Measurements from ENCODE around the gene FKBP15. TPM values are rescaled to one million over a fixed set of nuclear protein-coding genes. Genes with fewer than 3 reads are reported as not detected.
"Not testable (repeated sequence)": the region's sequence is repeated elsewhere in the genome, so short reads cannot be mapped to it uniquely, and the experiment has no call there.

Gene FKBP15, protein sequence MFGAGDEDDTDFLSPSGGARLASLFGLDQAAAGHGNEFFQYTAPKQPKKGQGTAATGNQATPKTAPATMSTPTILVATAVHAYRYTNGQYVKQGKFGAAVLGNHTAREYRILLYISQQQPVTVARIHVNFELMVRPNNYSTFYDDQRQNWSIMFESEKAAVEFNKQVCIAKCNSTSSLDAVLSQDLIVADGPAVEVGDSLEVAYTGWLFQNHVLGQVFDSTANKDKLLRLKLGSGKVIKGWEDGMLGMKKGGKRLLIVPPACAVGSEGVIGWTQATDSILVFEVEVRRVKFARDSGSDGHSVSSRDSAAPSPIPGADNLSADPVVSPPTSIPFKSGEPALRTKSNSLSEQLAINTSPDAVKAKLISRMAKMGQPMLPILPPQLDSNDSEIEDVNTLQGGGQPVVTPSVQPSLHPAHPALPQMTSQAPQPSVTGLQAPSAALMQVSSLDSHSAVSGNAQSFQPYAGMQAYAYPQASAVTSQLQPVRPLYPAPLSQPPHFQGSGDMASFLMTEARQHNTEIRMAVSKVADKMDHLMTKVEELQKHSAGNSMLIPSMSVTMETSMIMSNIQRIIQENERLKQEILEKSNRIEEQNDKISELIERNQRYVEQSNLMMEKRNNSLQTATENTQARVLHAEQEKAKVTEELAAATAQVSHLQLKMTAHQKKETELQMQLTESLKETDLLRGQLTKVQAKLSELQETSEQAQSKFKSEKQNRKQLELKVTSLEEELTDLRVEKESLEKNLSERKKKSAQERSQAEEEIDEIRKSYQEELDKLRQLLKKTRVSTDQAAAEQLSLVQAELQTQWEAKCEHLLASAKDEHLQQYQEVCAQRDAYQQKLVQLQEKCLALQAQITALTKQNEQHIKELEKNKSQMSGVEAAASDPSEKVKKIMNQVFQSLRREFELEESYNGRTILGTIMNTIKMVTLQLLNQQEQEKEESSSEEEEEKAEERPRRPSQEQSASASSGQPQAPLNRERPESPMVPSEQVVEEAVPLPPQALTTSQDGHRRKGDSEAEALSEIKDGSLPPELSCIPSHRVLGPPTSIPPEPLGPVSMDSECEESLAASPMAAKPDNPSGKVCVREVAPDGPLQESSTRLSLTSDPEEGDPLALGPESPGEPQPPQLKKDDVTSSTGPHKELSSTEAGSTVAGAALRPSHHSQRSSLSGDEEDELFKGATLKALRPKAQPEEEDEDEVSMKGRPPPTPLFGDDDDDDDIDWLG
- 23.7 and 24.3 TPM in 2 replicates for total RNA-seq (2014; rRNA removed; shearing (Covaris generic))

DNA sequence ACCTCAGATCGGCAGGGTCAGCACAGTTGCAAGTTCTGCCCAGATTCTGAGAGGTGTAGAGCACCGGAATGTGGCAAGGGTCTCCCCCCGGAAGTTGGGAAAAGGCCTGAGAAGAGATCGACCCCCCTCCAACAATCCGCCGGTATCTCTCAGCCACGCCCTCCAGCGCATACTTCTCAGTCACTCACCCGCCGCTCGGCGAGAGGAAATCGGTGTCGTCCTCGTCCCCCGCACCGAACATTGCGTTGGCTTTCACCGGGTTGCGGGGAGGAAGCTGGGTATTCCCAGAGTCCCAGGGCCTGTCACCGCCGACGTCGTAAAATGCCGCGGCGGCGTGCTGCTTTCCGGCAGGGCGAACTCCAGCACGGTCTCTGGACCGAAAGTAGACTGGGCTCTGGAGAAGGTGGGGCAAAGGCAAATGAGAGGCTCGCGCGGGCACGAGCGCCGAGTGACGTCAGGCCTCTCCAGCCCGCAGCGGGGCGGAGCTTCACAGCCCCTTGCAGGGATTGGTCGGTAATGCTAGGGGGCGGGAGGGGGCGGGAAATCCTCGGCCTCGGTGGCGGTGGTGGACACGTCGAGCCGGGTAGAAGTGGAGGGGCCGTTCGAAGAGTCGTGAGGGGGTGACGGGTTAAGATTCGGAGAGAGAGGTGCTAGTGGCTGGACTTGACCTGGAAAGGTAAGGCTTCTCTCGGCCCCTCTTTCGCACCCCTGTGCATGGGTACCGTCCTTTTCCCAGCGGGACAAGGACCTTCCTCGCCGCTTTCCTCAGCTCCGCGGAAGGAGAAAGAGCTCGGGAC lies at the start of gene FKBP15, which contains the start of gene SLC31A1:
Gene FKBP15, minus strand, starts transcription at position 275 of the 797 bp plus-strand sequence. Its CDS starts 34 bp downstream, at position 241.
Gene SLC31A1, plus strand, starts transcription at position 542 of the 797 bp plus-strand sequence. CDS start 34,605 bp downstream, outside the sequence.
- peak; percentile 95 for DNase-seq (ENCODE audit: low spot score)

DNA sequence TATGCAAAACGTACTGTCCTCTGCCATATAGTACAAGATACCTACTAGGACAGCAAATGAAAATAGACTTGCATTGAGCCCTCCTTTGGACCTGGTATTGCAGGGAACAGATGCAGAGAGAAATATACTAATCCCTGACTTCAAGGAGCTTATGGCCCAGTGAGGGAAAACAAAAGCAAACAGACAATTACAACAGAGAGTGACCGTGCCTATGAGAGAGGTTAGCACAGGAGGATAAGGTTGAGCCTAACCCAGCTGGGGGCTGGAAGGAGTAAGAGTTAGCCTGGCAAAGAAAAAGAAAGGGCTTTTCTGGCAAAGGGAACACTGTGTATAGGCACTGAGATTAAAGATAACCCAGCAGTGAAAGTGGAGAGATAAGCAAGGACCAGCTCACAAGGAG lies 48.8 kb upstream of the FKBP15 start:
- DNase-seq (ENCODE audit: low spot score), result no peak

DNA sequence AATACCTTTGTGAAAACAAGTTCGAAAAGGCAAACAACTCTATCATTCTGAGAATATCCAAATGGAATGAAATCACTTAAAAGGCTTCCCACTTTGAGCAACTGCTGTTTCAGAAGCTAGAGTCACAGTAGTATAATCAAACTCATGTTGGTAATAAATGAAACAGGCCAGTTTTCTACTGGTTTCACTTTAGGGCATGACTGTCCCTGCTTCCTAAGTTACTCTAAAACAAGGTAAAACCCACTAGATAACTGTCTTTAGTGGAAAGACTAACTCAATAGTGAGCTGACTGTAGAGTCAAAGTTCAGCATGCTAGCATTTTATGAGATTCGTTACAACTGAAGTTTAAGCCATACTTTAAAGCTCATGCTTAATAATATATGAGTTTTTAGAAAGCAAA lies 48.3 kb upstream of the FKBP15 start:
- DNase-seq (ENCODE audit: low spot score), result no peak

DNA sequence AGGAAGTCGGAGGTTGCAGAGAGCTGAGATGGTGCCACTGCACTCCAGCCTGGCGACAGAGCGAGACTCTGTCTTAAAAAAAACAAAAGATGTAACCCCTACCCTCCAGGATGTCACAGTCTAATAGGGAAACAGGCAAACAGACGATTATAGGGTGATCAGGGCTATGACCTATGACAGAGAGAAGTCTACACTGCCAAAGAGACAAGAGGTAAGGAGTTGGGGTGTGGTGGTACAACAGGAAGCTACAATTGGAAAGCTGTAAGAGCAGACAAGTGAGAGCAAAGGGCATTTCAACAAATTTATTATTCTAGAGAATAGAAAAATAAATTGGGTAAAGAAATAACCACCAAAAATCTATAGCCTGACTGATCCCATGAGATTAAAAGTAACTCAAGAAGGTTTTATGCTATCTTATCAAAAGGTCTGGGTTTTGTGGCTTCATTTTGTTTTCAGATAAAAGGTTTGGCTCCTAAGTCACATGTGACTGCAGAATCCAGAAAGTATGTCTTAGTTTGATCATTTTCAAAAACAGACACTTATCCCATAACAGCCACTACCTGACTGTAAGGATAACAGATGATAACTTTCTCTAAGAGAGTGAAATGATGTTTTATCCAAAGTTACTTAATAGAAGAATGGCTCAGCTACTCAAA lies 47.0 kb upstream of the FKBP15 start:
- no peak for DNase-seq (ENCODE audit: low spot score)

DNA sequence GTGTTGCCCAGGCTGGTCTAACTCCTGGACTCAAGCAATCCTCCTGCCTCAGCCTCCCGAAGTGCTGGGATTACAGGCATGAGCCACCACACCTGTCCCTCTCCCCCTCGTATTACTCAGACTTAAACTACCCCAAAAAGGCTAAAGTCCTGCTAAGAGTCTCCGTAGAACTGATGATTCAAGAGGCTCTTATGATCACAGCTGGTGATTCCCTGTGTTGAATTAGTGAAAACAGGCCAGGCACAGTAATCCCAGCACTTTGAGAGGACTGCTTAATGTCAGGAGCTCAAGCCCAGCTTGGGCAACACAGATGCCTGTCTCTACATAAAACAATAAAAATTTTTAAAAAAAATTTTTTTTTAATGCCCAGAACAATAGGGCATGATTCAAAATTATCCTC lies 45.1 kb upstream of the FKBP15 start:
- DNase-seq (ENCODE audit: low spot score), result no peak

DNA sequence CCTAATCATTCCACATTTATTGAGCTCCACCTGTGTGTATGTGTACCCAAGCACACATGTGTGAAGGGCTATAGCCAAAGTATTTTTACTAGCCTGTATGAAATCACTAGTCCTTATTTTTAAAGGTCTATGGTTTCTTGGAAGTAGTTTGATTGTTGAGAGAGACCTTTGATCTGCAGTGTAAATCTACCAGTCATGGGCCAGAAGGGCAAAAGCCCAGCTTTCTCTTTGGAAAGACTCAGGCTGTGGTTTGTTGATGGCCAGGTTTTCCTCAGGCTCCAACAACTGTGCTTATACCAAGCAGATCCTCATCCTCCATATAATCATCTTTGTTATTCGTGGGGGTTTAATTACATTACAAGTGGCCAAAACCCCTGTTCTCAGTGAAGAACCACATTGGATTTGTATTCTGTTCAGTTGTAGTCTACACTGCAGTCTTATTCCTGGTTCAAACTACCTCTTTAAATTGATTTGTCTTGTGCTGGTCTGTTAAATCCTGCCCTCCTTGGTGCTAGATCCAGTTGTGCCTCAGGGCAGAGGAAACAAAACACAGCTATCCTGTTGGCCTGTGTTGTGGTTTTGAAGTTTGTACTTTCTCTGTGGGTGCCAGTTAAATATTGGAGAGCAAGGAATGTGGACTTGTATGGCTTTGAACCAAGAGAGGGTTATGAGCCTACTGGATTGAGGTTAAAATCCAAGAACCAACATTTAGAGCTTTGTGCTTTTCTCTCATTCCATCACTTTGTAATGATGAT lies 41.0 kb upstream of the FKBP15 start:
- DNase-seq (ENCODE audit: low spot score), result no peak

DNA sequence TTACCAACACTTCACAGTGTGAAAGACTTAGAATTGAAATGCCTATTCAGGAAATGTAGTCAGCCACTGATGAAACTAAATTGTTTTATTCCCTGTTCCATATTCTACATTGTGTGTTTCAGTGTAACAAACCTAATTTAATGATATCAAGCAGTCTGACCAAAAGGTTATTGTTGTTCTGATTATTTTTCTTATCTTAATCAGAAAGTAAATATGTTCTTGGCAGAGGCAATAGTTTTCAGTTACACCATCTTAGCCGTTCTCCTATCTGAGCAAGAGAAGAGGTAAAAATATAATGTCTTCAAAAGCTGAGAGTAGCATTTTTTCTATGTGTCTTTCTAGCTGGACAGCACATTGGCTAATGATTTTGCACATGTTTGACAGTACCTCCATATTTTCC lies 37.2 kb upstream of the FKBP15 start:
- no peak for DNase-seq (ENCODE audit: low spot score)

DNA sequence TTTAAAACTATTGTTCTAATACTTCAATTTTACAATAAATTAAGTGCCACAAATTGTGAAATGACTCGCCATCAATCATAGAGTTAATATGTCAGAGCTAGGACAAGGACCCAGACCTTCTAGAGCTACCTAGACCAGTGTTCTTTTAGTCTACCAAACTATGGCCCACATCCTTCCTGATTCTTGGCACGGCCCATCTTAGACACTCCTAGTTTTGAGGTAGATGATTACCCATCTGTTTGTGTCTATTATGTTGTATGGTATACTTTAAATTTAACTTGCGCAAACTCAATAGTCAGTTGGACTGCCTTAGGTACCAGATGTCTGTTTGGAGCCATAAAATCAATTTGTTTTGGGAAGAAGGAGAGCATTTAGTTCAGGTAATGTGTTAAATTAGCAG lies 36.8 kb upstream of the FKBP15 start:
- no peak for DNase-seq (ENCODE audit: low spot score)

DNA sequence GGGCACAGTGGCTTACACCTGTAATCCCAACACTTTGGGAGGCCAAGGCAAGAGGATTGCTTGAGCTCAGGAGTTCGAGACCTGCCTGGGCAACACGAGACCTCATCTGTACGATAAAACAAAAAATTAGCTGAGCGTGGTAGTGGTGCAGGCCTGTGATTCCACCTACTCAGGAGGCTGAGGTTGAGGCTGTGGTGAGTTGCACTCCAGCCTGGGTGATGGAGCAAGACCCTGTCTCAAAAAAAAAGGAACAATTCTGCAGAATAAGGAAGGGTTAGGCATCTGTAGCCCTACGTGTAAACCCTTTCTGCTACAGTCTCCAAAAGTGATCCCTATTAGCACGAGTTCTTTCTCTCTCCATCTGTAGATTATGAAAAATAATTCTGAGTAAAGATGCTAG lies 34.4 kb upstream of the FKBP15 start:
- DNase-seq (ENCODE audit: low spot score), result no peak

DNA sequence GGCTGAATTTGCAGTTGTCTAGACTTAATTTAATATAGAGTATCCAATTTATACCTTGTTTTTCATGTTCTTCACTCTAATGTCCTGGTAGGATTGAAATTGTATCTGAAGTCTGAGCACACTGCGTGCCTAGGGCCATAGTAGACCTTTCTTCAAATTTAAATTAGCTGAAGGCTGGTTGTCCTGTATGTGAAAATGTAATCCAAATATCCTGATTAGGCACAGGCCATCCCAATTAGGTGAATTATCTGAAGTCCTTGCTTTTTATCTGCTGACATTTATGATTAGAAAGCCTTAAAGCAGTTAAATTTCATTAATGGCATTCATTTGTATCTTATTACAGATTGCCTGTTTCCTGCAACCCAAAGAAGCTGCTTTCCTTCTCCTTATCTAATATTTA lies 33.9 kb upstream of the FKBP15 start:
- DNase-seq (ENCODE audit: low spot score), result no peak

DNA sequence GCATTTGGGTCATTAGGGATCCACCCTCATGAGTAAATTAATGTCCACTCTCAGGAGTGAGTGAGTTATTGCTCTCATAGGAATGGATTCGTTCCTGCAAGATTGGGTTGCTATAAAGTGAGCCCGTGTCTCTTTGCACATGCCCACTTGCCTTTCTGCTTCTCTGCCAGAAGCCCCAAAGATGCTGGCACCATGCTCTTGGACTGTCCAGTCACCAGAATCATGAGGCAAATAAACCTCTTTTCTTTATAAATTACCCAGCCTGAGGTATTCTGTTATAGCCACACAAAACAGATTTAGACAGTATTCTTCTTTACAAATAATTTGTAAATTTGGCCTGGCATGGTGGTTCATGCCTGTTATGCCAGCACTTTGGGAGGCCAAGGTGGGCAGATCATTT lies 29.7 kb upstream of the FKBP15 start:
- no peak for DNase-seq (ENCODE audit: low spot score)

DNA sequence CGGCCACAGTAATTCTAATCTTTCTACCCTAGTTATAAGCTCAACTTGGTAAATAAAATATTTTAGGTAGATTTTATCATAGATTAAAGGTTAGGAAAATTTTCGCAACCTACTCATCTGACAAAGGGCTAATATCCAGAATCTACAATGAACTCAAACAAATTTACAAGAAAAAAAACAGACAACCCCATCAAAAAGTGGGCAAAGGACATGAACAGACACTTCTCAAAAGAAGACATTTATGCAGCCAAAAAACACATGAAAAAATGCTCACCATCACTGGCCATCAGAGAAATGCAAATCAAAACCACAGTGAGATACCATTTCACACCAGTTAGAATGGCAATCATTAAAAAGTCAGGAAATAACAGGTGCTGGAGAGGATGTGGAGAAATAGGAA lies 28.6 kb upstream of the FKBP15 start:
- not testable (repeated sequence) for DNase-seq (ENCODE audit: low spot score)

DNA sequence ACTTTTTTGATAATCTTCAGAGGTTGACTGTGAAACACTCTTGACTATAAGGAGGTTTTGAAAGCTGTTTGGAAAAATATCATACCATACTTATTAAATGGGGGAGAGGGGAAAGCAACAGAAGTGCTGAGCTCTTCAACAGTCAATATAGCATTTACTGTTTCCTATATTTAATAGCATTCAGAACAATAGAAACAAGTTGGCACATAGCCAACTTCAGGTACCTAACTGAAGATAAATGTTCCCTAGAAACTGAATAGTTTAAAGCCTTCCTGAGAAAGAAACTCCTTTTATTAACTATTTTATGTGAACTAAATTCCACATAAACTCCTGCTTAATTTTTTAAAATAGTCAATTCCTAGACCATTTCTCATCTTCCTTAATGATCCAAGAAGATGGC lies 26.6 kb upstream of the FKBP15 start:
- no peak for DNase-seq (ENCODE audit: low spot score)

DNA sequence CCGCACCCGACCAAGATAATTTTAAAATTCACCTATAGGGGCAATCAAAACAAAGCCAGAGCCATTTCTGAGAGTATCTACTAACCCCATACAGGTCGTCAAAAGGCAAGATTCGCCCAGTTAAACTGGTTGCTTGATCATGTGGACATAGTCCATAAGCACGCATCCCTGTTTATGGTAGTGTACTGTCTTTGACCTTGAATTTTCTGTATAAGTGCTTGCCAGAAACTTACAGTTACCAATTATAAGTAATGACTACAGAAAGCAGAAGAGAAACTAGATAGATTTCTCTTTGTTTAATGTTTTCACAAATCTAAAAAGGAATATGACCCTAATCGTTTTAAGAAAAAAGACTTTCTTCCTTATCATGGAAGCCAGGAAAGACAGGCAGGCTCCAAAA lies 25.9 kb upstream of the FKBP15 start:
- no peak for DNase-seq (ENCODE audit: low spot score)

DNA sequence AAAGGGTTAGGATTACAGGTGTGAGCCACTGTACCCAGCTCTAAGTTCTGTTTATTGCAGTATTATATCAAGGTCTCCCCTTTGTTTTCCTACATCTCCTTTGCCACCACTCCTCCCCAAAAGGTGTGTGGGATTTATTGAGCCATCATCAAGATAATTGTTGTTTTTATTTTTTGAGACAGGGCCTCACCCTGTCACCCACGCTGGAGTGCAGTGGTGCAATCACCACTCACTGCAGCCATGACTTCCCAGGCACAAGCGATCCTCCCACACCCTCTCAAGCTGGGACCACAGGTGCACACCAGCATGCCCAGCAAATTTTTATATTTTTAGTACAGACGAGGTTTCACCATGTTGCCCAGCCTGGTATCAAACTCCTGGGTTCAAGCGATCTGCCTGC lies 24.8 kb upstream of the FKBP15 start:
- no peak for DNase-seq (ENCODE audit: low spot score)

DNA sequence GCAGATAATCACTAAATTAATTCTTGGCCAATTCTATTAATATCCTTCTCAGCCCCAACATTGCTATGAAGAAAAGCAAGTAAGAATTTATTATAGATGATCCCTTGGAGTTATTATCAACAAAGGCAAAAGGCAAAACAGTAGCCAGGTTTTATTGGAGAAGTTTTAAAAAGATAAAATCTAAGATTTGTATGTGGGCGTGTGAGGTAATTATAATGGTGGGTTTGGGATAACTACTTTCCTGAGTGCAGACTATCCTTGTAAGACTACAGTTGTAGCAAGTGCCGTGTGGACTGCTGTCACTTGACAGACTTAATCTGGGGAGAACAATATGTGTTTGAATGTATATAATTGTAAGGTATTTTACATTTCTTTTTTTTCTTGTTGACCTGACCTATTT lies 23.5 kb upstream of the FKBP15 start:
- no peak for DNase-seq (ENCODE audit: low spot score)

DNA sequence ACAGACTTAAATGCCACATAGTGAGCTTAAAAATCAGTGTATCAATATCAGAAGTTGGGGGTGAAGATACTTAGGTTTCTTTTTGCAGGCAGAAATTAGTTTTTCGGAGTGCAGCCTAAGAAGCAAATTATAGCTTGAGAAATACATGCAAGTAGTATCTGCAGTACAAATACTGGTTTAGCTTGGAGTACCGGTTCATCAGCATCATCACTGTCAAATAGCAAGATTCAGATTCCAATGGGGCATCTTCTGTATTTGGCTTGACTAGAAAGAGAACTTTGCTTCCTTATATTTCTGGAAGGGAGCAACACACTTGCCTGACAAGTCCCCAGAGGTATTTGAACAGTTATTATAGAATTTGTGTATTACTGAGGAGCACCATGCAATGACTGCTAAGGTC lies 20.1 kb upstream of the FKBP15 start:
- DNase-seq (ENCODE audit: low spot score), result no peak

DNA sequence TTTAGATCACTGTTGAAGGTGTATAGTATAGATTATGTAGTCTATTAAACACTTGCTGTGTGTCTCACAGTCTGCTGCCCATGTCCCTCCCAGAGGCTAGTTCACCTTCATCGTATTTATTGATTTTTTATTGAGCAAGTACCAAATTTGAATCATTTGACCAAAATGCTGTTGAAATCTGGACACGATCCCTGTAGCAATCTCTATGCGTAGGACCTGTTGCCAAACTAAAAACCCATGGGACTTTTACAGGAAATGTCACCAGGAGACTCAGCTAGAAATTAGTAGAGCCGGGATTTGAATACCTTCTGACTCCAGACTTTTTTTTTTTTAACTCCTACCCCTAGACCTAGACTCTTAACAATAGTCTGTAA lies 17.8 kb upstream of the FKBP15 start:
- no peak for DNase-seq (ENCODE audit: low spot score)

DNA sequence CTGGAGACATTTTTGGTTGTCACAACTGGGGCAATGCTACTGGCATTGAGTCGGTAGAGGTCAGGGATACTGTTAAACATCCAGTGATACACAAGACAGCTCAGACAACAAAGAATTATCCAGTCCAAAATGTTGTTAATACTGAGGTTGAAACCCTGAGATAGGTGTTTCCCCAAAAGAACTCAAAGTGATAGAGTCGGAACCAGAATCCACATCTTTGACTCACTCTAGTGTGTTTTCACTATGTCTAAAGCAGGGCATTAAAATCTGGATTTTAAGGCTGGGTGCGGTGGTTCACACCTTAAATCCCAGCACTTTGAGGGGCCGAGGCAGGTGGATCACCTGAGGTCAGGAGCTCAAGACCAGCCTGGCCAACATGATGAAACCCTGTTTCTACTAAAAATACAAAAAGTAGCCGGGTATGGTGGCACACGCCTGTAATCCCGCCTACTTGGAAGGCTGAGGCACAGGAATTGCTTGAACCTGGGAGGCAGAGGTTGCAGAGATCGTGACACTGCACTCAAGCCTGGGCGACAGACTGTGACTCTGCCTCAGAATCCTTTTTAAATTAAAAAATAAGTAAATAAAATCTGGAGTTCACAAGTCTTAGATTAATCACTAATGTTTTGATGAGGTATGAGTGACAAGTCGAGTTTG lies 17.3 kb upstream of the FKBP15 start:
- no peak for DNase-seq (ENCODE audit: low spot score)

Measured in A172 (cell line).